ENCODE results near the gene KATNAL2.
"Not testable (repeated sequence)": the region's sequence is repeated elsewhere in the genome, so short reads cannot be mapped to it uniquely, and the experiment has no call there.

GRCh38 chr18:47028738-47029137, 111.3 kb downstream of the KATNAL2 start:
- TF ChIP-seq EP300, CTCF (IDR thresholded peaks at IDR 0.05): not testable (repeated sequence)
